ENCODE measurements around the gene TNS1.

DNA sequence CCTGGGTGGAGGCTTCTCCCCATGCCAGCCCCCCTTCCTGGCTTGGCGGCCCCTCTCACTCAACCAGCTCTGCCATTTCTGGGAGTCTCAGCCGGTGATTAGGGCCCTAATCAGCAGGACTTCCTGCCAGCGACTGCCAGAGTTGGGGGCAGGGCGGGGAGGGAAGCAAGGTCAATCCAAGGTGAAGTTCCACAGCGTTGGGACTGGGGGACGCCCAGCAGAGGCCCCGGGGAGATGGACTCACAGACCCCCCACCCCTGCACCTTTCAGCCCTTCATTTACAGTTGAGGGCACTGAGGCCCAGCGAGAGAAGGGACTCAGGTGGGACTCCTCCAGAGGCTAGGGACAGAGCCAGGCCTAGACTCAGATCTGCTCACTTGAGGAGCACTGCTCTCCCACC lies 65.3 kb downstream of the TNS1 start:
- TF ChIP-seq, protein P1, sequence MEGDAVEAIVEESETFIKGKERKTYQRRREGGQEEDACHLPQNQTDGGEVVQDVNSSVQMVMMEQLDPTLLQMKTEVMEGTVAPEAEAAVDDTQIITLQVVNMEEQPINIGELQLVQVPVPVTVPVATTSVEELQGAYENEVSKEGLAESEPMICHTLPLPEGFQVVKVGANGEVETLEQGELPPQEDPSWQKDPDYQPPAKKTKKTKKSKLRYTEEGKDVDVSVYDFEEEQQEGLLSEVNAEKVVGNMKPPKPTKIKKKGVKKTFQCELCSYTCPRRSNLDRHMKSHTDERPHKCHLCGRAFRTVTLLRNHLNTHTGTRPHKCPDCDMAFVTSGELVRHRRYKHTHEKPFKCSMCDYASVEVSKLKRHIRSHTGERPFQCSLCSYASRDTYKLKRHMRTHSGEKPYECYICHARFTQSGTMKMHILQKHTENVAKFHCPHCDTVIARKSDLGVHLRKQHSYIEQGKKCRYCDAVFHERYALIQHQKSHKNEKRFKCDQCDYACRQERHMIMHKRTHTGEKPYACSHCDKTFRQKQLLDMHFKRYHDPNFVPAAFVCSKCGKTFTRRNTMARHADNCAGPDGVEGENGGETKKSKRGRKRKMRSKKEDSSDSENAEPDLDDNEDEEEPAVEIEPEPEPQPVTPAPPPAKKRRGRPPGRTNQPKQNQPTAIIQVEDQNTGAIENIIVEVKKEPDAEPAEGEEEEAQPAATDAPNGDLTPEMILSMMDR (IDR thresholded peaks at IDR 0.05; ENCODE audit: low read length) = no peak
- TF ChIP-seq EZH2 (optimal IDR thresholded peaks at IDR 0.05; ENCODE audit: low read depth, low read length) (no peak), EZH2phosphoT487 (IDR thresholded peaks at IDR 0.05; ENCODE audit: low read length) (no peak)

All from MM.1S (cell line).